ENCODE results near the gene TCP11L2.

GRCh38 chr12:106315523-106315922, 13.0 kb downstream of the TCP11L2 start:
- TF ChIP-seq CTCF (IDR thresholded peaks at IDR 0.05) = no peak
- TF ChIP-seq POLR2A (IDR thresholded peaks at IDR 0.05) = no peak
- no peak for TF ChIP-seq EP300 (IDR thresholded peaks at IDR 0.05)
- no peak for TF ChIP-seq POLR2AphosphoS5 (IDR thresholded peaks at IDR 0.05)
